Measurements from ENCODE around the gene INPP5F. TPM values are rescaled to one million over a fixed set of nuclear protein-coding genes. Genes with fewer than 3 reads are reported as not detected.
A peak's percentile ranks its signal among the peaks of the same experiment; 100 is the strongest.

Gene INPP5F
- total and polyA plus RNA-seq, 9 of the 15 experiments (the other 6 are each of a cell fraction or from before 2014, with no cell fraction given): 1.6 to 7.3 (median 6.0) TPM

- TF ChIP-seq CREB3L1 (IDR thresholded peaks at IDR 0.05; ENCODE audit: borderline replicate concordance, low read depth) (no peak), ZNF668 (CRISPR knock-in tag; IDR thresholded peaks at IDR 0.05) (no peak), MAFG (tag; conservative IDR thresholded peaks at IDR 0.05) (peak; percentile 58; the same call in 1 of the 2 replicates), SOX6 (IDR thresholded peaks at IDR 0.05) (no peak), CTCF (IDR thresholded peaks at IDR 0.05 in 2 of 3, conservative IDR thresholded peaks at IDR 0.05 in 1 of 3; ENCODE audit: insufficient read depth in 2 of 3, low read depth in 1 of 3, low read length in 3 of 3) (peak in 1 of 3 experiments; percentile 64; a peak in 4 of 6 replicates), ASH1L (IDR thresholded peaks at IDR 0.05; ENCODE audit: borderline replicate concordance, low read depth, partially characterized antibody) (no peak), HNRNPUL1 (IDR thresholded peaks at IDR 0.05; ENCODE audit: low read length) (no peak), YY1 (IDR thresholded peaks at IDR 0.05; ENCODE audit: borderline replicate concordance in 1 of 3, control insufficient read depth in 1 of 3, extremely low read depth in 1 of 3, insufficient read depth in 3 of 3, insufficient read length in 1 of 3, insufficient replicate concordance in 2 of 3, low read depth in 1 of 3, low read length in 2 of 3) (no peak), MAFK (IDR thresholded peaks at IDR 0.05; ENCODE audit: low read length) (peak; percentile 34; the same call in 1 of the 2 replicates), GATAD2B (IDR thresholded peaks at IDR 0.05; ENCODE audit: borderline replicate concordance) (no peak), PKNOX1 (IDR thresholded peaks at IDR 0.05) (0 out of 2 replicates have a peak, but pooled peaks have one; percentile 18)
- TF ChIP-seq, protein P1, sequence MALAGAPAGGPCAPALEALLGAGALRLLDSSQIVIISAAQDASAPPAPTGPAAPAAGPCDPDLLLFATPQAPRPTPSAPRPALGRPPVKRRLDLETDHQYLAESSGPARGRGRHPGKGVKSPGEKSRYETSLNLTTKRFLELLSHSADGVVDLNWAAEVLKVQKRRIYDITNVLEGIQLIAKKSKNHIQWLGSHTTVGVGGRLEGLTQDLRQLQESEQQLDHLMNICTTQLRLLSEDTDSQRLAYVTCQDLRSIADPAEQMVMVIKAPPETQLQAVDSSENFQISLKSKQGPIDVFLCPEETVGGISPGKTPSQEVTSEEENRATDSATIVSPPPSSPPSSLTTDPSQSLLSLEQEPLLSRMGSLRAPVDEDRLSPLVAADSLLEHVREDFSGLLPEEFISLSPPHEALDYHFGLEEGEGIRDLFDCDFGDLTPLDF (CRISPR knock-in tag; IDR thresholded peaks at IDR 0.05): no peak
Observed at GRCh38 chr10:119859420-119860258, 133.8 kb downstream of the INPP5F start (continued).

All from K562 (cell line).